Measurements from ENCODE around the gene MAS1.

DNA sequence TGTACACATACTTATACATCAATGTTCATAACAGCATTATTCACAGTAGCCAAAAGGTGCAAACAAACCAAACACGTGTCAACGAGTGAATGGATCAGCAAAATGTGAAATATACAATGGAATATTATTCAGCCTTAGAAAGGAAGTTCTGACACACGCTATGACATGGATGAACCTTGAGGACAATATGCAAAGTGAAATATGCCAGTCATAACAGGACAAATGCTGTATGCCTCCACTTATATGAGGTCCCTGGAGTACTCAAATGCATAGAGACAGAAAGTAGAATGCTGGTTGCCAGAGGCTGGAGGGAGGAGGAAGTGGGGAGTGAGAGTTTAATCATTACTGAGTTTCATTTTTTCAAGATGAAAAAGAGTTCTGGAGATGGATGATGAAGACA lies 40.3 kb downstream of the MAS1 start:
- TF ChIP-seq EP300 (IDR thresholded peaks at IDR 0.05) (no peak), POLR2AphosphoS5 (IDR thresholded peaks at IDR 0.05) (no peak)
